Activated naive CD8-positive, alpha-beta T cell treated with anti-CD3 and anti-CD28 coated beads, Interleukin-2, amount 50 U/mL, for 16 hours (primary cell): ENCODE data around the gene ADAT3.

ENCODE experiments used
- DNase-seq: peaks from one replicate; pipeline ENCODE4 v3.0.0-alpha.2; 2020; ENCODE audit warnings: low read depth, low spot score

ADAT3 gene

GRCh38 chr19:1905110-1905862, at the start of gene ADAT3, which contains the start of gene SCAMP4:
ADAT3 (plus strand) TSS chr19:1905399; CDS start chr19:1912048, 6,649 bp downstream.
SCAMP4 (plus strand) TSS chr19:1905399; CDS start chr19:1915020, 9,621 bp downstream.
- DNase-seq = peak; percentile 98

GRCh38 chr19:1855828-1856255, 49.4 kb upstream of the ADAT3 start:
- no peak for DNase-seq

- DNase-seq = no peak
These were observed 48.9 kb upstream of the ADAT3 start for GRCh38 chr19:1856345-1856697.

GRCh38 chr19:1856698-1857603, 48.2 kb upstream of the ADAT3 start:
- no peak for DNase-seq

- DNase-seq = no peak
These were observed 47.4 kb upstream of the ADAT3 start for GRCh38 chr19:1857648-1858326.

GRCh38 chr19:1858412-1859081, 46.7 kb upstream of the ADAT3 start:
- DNase-seq = no peak

- DNase-seq = no peak
These were observed 45.8 kb upstream of the ADAT3 start for GRCh38 chr19:1859331-1859781.

- no peak for DNase-seq
These were observed 45.0 kb upstream of the ADAT3 start for GRCh38 chr19:1860042-1860775.

GRCh38 chr19:1860821-1861598, 44.2 kb upstream of the ADAT3 start:
- no peak for DNase-seq

- DNase-seq = no peak
These were observed 43.6 kb upstream of the ADAT3 start for GRCh38 chr19:1861599-1862031.

GRCh38 chr19:1862068-1862423, 43.2 kb upstream of the ADAT3 start:
- DNase-seq = no peak

- DNase-seq = no peak
These were observed 42.5 kb upstream of the ADAT3 start for GRCh38 chr19:1862424-1863327.

- no peak for DNase-seq
These were observed 41.9 kb upstream of the ADAT3 start, which contains the start of gene KLF16 for GRCh38 chr19:1863328-1863637. KLF16 (minus strand) TSS chr19:1863579; CDS start chr19:1863497, 82 bp downstream.

GRCh38 chr19:1863638-1864479, 41.3 kb upstream of the ADAT3 start:
- DNase-seq = peak; percentile 84

GRCh38 chr19:1864480-1865171, 40.6 kb upstream of the ADAT3 start:
- no peak for DNase-seq

- no peak for DNase-seq
These were observed 39.8 kb upstream of the ADAT3 start for GRCh38 chr19:1865172-1866010.
